Cerebellar nuclear complex (tissue), 1 donor: ENCODE results near the gene PDE8B.
"Not testable (repeated sequence)": the region's sequence is repeated elsewhere in the genome, so short reads cannot be mapped to it uniquely, and the experiment has no call there.

Experiments used
- DNase-seq, 2 experiments: peaks; one replicate each; lab custom pipeline; 2025; lab: John Stamatoyannopoulos, UW

Gene PDE8B

GRCh38 chr5:77358255-77359205 lies 148.1 kb downstream of the PDE8B start:
- DNase-seq: no peak

GRCh38 chr5:77359231-77359630 lies 148.8 kb downstream of the PDE8B start:
- no peak for DNase-seq

GRCh38 chr5:77360381-77360780 lies 149.9 kb downstream of the PDE8B start:
- no peak for DNase-seq

GRCh38 chr5:77360973-77361372 lies 150.5 kb downstream of the PDE8B start:
- no peak for DNase-seq

- no peak for DNase-seq
These were observed 156.4 kb downstream of the PDE8B start for GRCh38 chr5:77366717-77367500.

- no peak for DNase-seq
These were observed 157.3 kb downstream of the PDE8B start for GRCh38 chr5:77367741-77368140.

- no peak for DNase-seq
These were observed 157.9 kb downstream of the PDE8B start for GRCh38 chr5:77368367-77368766.

- no peak for DNase-seq
These were observed 159.1 kb downstream of the PDE8B start for GRCh38 chr5:77369566-77369965.

GRCh38 chr5:77374686-77375085 lies 164.2 kb downstream of the PDE8B start:
- DNase-seq: no peak

GRCh38 chr5:77376609-77377300 lies 166.3 kb downstream of the PDE8B start:
- DNase-seq: no peak

GRCh38 chr5:77379558-77380061 lies 169.1 kb downstream of the PDE8B start:
- no peak for DNase-seq

- DNase-seq: no peak
These were observed 170.2 kb downstream of the PDE8B start for GRCh38 chr5:77380636-77381035.

- DNase-seq: not testable (repeated sequence)
These were observed 172.9 kb downstream of the PDE8B start for GRCh38 chr5:77383336-77383735.

- not testable (repeated sequence) for DNase-seq
These were observed 175.9 kb downstream of the PDE8B start for GRCh38 chr5:77386340-77386739.

GRCh38 chr5:77389746-77390145 lies 179.3 kb downstream of the PDE8B start:
- no peak for DNase-seq

- no peak for DNase-seq
These were observed 179.7 kb downstream of the PDE8B start for GRCh38 chr5:77390221-77390620.

- DNase-seq: no peak
These were observed 180.3 kb downstream of the PDE8B start for GRCh38 chr5:77390795-77391194.

GRCh38 chr5:77391240-77391765 lies 180.8 kb downstream of the PDE8B start:
- DNase-seq: peak; percentile 57 to 85

GRCh38 chr5:77394064-77394715 lies 183.7 kb downstream of the PDE8B start:
- no peak for DNase-seq

GRCh38 chr5:77396017-77396416 lies 185.5 kb downstream of the PDE8B start:
- DNase-seq: no peak

GRCh38 chr5:77397686-77398292 lies 187.3 kb downstream of the PDE8B start:
- DNase-seq: no peak
